C4-2B (cell line): ENCODE measurements around the gene VWCE.

Source experiments
- CTCF ChIP-seq: fragments of 450-650 bp; conservative IDR thresholded peaks from 2 replicates; pipeline ENCODE4 v1.5.1; 2017; ENCODE audit warnings: mild to moderate bottlenecking
- ZFX ChIP-seq: fragments of 450-650 bp; IDR thresholded peaks from 2 replicates; pipeline ENCODE4 v1.6.1; 2017

- TF ChIP-seq CTCF = peak; percentile 95
- TF ChIP-seq ZFX = no peak
These were observed 40.6 kb downstream of the VWCE start for GRCh38 chr11:61254403-61255025.
